Astrocyte (in vitro differentiated cells and primary cell): ENCODE results near the gene SLC16A10.

Experiments
- CTCF ChIP-seq: IDR thresholded peaks from 2 replicates; pipeline ENCODE4 v1.5.1; 2011; ENCODE audit warnings: low read depth, mild to moderate bottlenecking, inconsistent platforms, low read length, moderate library complexity; ENCODE audit not compliant: insufficient read depth
- EZH2 ChIP-seq: IDR thresholded peaks from 2 replicates; pipeline ENCODE4 v1.6.1; 2012; ENCODE audit warnings: mild to moderate bottlenecking, low read length, inconsistent platforms; ENCODE audit not compliant: insufficient read depth

- TF ChIP-seq CTCF = no peak
- no peak for TF ChIP-seq EZH2
These were observed 3.5 kb downstream of the SLC16A10 start for GRCh38 chr6:111090766-111091165.
